ENCODE measurements around the gene USP15.

The USP15 gene

GRCh38 chr12:62258941-62259630 is 1.1 kb upstream of the USP15 start:
- FAIRE-seq = no peak

DNA sequence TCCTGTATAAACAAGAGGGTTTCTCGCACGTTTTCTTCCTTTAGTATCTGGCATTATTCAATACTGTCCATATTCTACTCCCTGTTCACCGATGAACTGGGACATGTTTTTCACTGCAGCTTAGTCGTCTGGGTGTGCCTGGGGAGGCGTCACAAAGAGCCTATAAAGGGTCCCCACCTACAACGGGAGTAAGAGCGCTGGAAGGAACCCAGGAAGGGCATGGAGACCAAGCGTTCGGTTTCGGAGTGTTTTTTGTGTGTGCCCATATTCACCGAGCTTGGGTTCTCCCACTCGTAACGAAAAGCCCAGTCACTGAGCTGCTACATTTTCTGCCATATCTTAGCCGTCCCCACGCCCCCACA is 592 bp upstream of the USP15 start:
- no peak for FAIRE-seq

- FAIRE-seq = no peak
Observed at GRCh38 chr12:62260733-62261683, 804 bp downstream of the USP15 start.

DNA sequence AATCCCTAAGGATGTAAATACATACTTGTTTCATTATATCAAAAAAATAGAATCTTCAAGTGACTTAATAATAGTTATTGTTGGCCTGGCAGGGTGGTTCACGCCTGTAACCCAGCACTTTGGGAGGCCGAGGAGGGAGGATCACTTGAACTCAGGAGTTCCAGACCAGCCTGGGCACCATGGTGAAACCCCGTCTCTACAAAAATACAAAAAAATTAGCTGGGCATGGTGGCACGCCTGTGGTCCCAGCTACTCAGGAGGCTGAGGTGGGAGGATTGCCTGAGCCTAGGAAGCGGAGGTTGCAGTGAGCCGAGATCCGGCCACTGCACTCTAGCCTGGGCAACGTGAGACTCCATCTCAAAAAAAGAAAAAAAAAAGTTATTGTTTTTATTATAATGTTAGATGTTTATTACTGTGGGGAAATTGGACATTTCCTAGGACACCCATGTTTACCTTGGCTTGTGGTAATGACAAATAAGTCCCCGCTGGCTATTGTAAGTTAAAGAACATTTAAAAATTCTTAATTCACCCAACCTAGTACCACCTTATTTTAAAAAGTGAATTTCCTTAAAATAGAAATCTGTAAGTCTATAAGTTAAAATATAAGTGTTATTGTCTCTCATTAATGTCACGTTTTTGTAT is 1.8 kb downstream of the USP15 start:
- no peak for FAIRE-seq

DNA sequence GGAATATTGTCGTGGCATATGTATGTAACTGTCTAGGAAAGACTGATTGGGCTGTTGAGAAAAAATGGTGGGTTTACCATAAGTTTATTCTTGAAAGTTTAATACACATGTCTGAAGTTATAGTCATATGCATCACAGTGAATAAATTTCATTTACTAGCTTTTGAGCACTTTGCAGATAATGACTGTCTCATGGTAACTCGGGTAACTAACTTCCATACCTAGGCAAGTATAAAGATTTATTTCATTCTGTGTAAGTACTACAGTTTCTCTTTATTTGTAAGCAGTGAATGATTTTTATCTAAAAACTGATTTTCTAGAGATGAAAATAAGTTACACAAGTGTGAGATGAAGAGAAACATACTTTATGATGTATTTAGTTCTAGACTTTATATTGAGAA is 3.0 kb downstream of the USP15 start:
- no peak for FAIRE-seq

DNA sequence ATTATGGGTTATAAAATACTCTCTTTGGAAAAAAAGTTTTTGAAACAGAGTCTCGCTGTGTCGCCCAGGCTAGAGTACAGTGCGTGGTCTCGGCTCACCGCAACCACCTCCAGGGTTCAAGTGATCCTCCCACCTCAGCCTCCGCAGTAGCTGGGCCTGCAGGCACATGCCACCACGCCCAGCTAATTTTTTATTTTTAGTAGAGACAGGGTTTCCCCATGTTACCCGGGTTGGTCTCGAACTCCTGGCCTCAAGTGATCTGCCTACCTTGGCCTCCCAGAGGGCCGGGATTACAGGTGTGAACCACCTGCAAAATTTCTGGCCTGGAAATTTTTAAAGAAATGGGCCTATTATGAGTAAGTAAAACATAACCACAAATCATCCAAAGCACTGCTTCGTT is 3.8 kb downstream of the USP15 start:
- no peak for FAIRE-seq

DNA sequence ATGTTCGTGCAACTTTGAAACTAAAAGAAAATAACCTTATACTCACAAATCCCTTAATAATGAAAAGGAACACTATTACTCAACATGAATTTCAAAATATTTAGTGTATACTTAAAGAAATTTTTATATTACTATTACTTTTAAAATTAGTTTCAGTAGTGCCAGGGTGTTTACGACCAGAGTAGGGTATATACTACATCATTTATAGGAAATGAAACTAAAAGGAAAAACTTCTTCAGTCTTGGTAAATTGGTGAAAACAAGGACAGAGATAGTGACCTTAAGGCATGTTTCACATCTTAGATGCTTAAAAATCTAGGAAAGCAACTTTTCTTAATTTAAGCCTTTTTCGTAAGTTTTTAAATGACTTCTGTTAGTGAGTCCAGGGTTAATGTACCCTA is 4.5 kb downstream of the USP15 start:
- FAIRE-seq = no peak

DNA sequence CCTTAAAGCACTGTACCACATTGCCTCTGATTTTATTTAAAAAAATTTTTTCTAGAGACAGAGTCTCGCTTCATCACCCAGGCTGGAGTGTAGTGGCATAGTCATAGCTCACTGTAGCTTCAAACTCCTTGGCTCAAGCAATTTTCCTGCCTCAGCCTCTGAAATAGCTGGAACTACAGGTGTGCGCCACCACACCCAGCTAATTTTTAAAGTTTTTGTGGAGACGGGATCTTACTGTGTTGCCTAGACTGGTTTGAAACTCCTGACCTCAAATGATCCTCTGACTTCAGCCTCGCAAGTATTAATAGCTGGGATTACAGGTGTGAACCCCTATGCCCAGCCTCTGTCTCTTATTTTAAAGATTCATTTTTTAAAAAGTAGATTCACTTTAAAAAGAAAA is 5.3 kb downstream of the USP15 start:
- FAIRE-seq = no peak

GRCh38 chr12:62267026-62267425 is 6.8 kb downstream of the USP15 start:
- FAIRE-seq = no peak

DNA sequence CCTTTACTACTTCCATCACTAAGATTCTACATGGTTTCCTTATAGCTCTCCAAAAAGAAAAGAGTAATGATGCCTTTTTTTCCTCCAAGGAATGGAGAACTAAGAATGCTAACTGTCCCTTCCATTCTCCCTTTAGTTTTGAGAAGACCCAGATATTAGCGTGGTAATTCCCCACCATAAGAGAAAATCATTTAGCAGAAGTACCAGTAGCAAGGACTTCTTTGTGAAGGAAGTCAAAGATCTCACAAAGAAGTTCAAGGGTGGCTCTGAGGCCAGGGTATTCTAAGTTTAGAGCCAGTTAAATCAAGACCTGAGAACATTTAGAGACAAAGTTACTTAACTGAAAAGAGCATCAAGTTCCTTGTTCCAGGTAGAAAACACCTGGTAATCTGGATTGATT is 7.3 kb downstream of the USP15 start:
- no peak for FAIRE-seq

DNA sequence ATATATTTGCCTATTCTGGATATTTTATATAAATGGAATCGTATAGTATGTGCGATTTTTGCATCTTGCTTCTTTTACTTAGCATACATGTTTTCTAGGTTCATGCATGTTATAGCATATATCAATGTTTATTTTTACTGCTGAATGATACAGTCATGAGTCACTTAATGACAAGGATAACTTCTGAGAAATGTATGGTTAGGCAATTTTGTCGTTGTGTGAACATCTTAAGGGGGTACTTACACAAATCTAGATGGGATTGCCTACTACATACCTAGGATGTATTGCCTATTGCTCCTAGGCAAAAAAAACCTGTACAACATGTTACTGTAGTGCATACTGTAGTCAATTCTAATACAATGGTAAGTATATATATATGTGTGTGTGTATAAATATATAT is 8.8 kb downstream of the USP15 start:
- no peak for FAIRE-seq

DNA sequence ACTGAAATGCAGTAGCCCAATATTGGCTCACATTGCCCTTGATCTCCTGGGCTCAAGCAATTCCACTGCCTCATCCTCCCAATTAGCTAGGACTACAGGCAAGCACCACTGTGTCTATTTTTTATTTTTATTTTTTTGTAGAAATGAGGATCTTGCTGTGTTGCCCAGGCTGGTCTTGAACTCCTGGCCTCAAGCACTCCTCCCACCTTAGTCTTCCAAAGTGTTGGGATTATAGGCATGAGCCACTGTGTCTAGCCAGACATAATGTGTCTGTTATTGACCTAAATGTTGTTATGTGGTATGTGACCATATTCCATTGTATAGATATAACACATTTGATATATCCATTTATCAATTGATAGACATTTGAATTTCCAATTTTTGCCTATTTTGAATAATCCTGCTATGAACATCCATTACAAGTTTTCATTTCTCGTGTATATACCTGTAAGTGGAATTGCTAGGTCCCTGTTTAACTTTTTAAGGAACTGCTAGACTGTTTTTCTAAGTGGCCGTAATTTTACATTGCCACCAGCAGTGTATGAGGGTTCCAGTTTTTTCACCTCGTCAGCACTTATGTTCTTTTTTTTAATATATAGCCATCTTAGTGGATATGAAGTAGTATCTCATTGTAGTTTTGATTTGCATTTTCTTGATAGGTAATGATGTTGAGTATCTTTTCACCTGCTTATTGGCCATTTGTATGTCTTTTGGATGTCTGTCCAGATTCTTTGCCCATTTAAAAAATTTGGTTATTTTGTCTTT is 9.4 kb downstream of the USP15 start:
- no peak for FAIRE-seq

- no peak for FAIRE-seq
Observed at GRCh38 chr12:62270384-62270783, 10.2 kb downstream of the USP15 start.

DNA sequence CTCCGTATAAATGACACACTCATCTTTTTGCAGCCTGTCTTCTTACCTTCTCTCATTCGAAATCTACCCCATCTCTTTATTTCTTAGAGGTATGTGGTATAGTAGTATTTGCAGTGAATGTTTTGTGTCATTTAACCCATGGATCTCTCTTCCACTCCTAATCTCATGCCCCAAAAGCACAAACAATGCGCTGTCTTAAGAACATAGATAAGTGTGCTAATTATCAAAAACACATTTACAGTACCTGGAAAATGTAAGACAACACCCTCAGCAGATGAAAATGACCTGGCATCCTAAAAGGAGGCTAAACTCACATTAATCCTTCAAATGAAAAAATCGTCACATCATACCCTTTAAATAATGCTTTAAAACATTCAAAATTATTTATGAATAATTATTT is 10.7 kb downstream of the USP15 start:
- FAIRE-seq = no peak

DNA sequence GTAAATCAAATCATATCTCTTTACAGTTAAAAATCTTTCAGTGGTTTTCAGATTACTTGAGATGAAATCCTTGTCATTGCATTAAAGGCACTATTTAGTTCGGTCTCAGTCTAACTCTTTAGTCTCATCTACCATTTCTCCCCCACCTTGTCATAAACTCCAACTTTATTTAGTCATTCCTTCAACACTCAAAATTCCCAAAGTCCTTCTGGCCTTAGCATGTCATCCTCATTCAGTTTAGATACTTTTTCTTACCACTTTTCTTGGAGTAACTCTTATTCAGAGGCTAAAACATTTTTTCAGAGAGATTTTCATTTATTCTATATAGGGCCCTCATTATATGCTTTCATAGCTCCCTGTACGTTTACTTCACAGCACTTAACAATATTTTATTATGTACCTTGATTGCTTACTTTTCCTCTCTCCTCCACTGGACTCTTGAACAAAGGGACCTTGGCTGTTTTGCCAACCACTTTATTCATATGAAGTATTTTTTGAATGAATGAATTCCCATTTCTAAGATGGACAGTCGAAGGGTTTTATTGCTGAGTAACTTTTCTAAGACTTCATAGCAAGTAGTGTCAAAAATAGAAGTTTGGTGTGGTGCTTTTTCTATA is 12.8 kb downstream of the USP15 start:
- no peak for FAIRE-seq

DNA sequence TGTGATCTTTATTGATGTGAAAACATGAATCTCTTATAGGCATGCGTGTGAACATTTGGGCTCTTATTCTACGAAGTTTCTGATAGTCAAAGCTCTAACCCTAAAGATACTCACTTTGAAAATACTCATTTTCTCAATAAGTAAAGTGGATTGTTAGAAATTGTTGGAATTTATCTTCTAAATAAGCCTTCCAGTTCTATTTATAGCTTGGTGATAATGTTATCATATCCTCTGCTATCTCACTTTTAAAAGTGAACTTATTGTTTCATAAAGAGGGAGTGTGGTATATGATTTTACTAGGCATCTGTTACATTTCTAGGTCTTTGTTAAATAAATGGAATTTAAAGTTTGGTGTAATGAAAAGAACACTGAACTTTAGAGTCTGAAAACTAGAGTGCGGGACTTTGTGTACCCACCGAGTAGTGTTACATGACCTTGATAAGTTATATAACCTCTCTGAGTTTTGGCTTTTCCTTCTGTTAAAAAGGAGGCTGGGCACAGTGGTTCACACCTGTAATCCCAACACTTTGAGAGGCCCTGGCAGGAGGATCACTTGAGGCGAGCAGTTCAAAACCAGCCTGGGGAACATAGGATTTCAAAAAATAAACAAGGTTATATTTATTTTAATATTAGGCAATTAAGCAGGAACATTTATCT is 13.6 kb downstream of the USP15 start:
- FAIRE-seq = no peak

DNA sequence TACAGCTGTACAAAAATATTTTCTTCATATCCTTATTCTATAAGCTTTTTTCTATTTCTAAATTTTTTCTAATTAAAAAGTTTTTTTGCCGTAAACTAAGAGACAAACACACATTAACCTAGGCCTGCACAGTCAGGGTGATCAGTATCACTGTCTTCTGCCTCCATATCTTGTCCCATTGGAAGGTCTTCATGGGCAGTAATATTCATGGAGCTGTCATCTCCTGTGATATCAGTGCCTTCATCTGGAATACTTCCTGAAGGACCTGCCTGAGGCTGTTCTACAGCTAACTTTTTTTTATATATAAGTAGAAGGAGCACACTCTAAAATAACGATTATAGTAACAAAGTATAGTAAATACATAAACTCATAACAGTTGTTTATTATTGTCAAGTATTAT is 17.8 kb downstream of the USP15 start:
- FAIRE-seq = no peak

DNA sequence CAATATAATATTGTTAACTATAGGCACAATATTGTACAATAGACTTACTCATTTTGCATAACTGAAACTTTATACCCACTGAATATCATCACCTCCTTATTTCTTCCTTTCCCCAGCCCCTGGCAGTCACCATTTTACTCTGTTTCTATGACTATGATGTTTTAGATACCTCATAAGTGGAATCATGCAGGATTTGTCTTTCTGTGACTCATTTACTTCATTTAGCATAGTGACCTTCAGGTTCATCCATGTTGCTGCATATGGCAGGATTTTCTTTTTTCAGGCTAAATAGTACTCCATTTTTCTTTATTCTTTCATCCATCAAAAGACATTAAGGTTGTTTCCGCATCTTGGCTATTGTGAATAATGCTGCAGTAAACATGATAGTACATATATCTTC is 18.9 kb downstream of the USP15 start:
- no peak for FAIRE-seq

GRCh38 chr12:62279961-62280360 is 19.8 kb downstream of the USP15 start:
- no peak for FAIRE-seq

DNA sequence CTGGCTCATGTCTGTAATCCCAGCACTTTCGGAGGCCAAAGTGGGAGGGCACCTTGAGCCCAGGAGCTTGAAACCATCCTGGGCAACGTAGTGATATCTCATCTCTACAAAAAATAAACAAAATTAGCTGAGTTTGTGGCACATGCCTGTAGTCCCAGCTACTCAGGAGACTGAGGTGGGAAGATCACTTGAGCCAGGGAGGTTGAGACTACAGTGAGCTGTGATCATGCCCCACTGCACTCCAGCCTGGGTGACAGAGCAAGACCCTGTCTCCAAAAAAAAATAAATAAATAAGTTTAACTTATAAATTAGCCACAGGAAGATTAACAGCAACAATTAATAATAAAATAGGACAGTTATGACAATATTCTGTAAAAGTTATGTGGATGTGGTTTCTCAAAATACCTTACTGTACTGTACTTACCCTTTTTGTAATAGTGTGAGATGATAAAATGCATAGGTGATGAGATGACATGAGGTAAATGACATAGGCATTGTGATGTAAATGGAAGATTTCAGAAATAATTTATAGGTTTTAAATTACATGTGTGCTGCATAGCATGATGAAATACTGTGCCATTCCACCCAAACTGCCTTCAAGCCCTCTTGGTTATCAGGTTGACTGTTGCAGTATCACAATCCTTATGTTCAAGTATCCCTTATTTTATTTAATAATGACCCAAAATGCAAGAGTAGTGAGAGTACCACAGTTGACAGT is 22.0 kb downstream of the USP15 start:
- no peak for FAIRE-seq

DNA sequence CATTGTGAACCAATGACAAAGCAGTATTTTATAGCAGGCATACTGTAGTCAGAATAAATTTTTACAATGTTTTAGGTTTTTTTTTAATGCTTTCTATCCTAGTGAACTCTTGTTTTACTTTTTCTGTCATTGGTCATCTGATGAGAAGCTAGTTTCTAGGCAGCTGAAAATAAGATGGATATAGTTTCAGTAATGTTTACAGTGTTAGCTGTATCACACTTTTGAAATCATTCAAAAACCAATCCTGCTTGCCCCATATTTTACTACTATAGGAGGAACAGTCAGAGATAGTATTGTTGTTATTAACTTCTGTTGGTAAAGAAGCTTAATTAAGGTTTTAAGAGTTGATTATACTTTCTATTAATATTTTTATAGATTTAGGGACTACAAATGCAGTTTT is 24.5 kb downstream of the USP15 start:
- no peak for FAIRE-seq

DNA sequence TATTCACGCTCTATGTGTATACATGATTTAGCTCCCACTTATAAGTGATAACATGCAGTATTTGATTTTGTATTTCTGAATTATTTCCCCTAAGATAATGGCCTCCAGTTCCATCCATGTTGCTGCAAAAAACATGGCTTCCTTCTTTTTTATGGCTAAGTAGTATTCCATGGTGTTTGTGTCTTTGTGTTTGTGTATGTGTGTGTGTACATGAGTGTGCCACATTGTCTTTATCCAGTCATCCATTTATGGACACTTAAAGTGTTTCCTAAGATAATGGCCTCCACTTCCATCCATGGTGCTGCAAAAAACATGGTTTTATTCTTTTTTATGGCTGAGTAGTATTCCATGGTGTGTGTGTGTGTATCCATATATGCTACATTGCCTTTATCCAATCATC is 25.1 kb downstream of the USP15 start:
- no peak for FAIRE-seq

All from TTC549 (cell line).